Measurements from ENCODE around the gene CRYAB. TPM values are rescaled to one million over a fixed set of nuclear protein-coding genes. Genes with fewer than 3 reads are reported as not detected.

The CRYAB gene
- total and polyA plus RNA-seq, 2 donors (not counting 1 experiment from before 2014, with no cell fraction given) = not detected

DNA sequence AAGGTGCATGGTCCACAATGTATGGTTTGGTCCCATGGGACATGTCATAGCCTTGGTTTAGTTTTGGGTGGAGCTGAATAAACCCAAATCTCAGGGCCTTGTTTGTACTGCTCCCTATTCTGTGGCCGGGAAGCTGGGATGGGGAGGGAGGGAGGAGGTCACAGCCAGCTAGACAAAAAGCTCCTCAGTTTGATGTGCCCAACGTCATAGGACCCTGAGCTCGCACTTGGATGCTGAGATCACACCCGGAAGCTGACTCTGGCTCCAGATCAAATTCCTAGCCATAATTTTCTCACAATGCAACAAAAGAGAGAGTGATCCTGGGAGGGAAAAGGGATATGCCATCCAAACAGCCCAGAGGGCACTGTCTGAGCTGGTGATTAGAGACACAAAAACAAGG, 2.4 kb upstream of the CRYAB start:
- TF ChIP-seq, protein P1, sequence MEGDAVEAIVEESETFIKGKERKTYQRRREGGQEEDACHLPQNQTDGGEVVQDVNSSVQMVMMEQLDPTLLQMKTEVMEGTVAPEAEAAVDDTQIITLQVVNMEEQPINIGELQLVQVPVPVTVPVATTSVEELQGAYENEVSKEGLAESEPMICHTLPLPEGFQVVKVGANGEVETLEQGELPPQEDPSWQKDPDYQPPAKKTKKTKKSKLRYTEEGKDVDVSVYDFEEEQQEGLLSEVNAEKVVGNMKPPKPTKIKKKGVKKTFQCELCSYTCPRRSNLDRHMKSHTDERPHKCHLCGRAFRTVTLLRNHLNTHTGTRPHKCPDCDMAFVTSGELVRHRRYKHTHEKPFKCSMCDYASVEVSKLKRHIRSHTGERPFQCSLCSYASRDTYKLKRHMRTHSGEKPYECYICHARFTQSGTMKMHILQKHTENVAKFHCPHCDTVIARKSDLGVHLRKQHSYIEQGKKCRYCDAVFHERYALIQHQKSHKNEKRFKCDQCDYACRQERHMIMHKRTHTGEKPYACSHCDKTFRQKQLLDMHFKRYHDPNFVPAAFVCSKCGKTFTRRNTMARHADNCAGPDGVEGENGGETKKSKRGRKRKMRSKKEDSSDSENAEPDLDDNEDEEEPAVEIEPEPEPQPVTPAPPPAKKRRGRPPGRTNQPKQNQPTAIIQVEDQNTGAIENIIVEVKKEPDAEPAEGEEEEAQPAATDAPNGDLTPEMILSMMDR (IDR thresholded peaks at IDR 0.05) = no peak
- no peak for TF ChIP-seq EZH2 (IDR thresholded peaks at IDR 0.05; ENCODE audit: borderline replicate concordance, insufficient read depth, low read depth, low read length, poor library complexity, severe bottlenecking)
- peaks cover 0 to 46% (median 20%) of the 10 kb centered on the region in 4 experiments for H3K27me3 ChIP-seq (replicated peaks in 1 of 4; ENCODE audit: control extremely low read depth in 1 of 4, control insufficient read depth in 3 of 4, insufficient read depth in 4 of 4, low read length in 3 of 4)
- H4K20me1 ChIP-seq (ENCODE audit: control insufficient read depth, insufficient read depth, low read length, poor library complexity, severe bottlenecking) = no peaks in the 10 kb centered on the region
- no peak overlapping the region for H3K4me3 ChIP-seq (ENCODE audit: control extremely low read depth in 1 of 5, extremely low read depth in 1 of 5, insufficient read depth in 1 of 5, low read depth in 2 of 5, low read length in 4 of 5)
- no peak overlapping the region for H3K27ac Mint-ChIP-seq
- POLR2A ChIA-PET = no interaction called here
- peaks cover 62% of the 10 kb centered on the region for H3K27me3 Mint-ChIP-seq
- H3K4me2 ChIP-seq (replicated peaks; ENCODE audit: low read depth, low read length, poor library complexity, severe bottlenecking) = no peak overlapping the region
- DNase-seq (no peak), ATAC-seq (ENCODE audit: low read depth) (no peak)
- H3K79me2 ChIP-seq (ENCODE audit: control insufficient read depth, insufficient read depth, low read length) = no peaks in the 10 kb centered on the region
- H2AFZ ChIP-seq (ENCODE audit: insufficient read depth, low read depth, low read length, poor library complexity, severe bottlenecking) = no peak overlapping the region
- H3K27ac ChIP-seq (ENCODE audit: low read length in 2 of 2) = no peak overlapping the region
- H3K4me3 Mint-ChIP-seq = no peak overlapping the region
- intact Hi-C loops (cut with micrococcal nuclease) = no loop called here
- H3K9me3 Mint-ChIP-seq (ENCODE audit: insufficient read depth) = no peaks in the 10 kb centered on the region
- CTCF ChIA-PET = no interaction called here
- no peaks in the 10 kb centered on the region for H3K4me1 ChIP-seq (ENCODE audit: control insufficient read depth in 2 of 2, insufficient read depth in 2 of 2, low read length in 2 of 2)
- H3K36me3 ChIP-seq (replicated peaks in 1 of 2; ENCODE audit: control extremely low read depth in 1 of 2, control insufficient read depth in 1 of 2, extremely low read depth in 1 of 2, insufficient read depth in 2 of 2, low read length in 1 of 2) = no peaks in the 10 kb centered on the region
- H3K9me3 ChIP-seq (ENCODE audit: control extremely low read depth in 1 of 3, control insufficient read depth in 2 of 3, insufficient read depth in 1 of 3, low read length in 2 of 3) = peaks cover 0 to 4% (median 0%) of the 10 kb centered on the region in 3 donors
- no peak overlapping the region for H3K9ac ChIP-seq (ENCODE audit: low read length)
- H3K4me1 Mint-ChIP-seq = no peaks in the 10 kb centered on the region
- 100% methylated on average over 1 of the region's 4 CpGs for WGBS (ENCODE audit: insufficient coverage)

DNA sequence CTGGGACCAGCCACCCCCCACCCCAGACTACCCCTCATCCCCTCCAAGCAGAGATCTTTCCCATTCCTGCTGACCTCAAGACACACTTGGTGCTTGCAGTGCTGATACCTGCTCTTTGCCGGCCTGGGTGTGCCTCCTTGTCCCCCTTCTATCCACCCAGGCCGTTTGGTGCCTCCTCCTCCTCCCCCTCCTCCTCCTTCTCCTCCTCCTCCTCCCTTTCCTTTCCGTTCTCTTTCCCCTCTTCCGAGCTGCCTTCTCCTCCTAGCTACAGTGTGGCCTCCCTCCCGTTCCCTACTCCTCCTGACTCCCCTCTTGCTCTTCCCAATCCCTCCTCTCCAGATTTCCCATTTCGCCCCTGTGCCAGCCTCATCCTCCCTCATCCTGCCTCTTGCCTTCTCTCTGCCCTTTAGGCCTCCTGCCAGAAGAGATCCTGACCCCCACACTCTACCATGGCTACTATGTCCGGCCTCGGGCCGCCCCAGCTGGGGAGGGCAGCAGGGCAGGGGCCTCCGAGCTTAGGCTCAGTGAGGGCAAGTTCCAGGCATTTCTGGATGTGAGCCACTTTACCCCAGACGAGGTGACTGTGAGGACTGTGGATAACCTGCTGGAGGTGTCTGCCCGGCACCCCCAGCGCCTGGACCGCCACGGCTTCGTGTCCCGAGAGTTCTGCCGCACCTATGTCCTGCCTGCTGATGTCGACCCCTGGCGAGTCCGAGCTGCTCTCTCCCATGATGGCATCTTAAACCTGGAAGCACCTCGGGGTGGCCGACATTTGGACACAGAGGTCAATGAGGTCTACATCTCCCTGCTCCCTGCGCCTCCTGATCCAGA, 1.7 kb upstream of the CRYAB start:
- DNase-seq = no peak
- H3K27ac ChIP-seq (ENCODE audit: low read length in 2 of 2) = no peak overlapping the region
- TF ChIP-seq, protein P1 (IDR thresholded peaks at IDR 0.05) = no peak
- TF ChIP-seq EZH2 (IDR thresholded peaks at IDR 0.05; ENCODE audit: borderline replicate concordance, insufficient read depth, low read depth, low read length, poor library complexity, severe bottlenecking) = no peak
- peaks cover 0 to 4% (median 0%) of the 10 kb centered on the region in 3 donors for H3K9me3 ChIP-seq (ENCODE audit: control extremely low read depth in 1 of 3, control insufficient read depth in 2 of 3, insufficient read depth in 1 of 3, low read length in 2 of 3)
- ChIA-PET POLR2A (no interaction called here), CTCF (no interaction called here)
- H3K79me2 ChIP-seq (ENCODE audit: control insufficient read depth, insufficient read depth, low read length) = no peaks in the 10 kb centered on the region
- H2AFZ ChIP-seq (ENCODE audit: insufficient read depth, low read depth, low read length, poor library complexity, severe bottlenecking) = no peak overlapping the region
- intact Hi-C loops (cut with micrococcal nuclease) = no loop called here
- H3K9ac ChIP-seq (ENCODE audit: low read length) = no peak overlapping the region
- H3K4me3 ChIP-seq (ENCODE audit: control extremely low read depth in 1 of 5, extremely low read depth in 1 of 5, insufficient read depth in 1 of 5, low read depth in 2 of 5, low read length in 4 of 5) = no peak overlapping the region
- H3K36me3 ChIP-seq (replicated peaks in 1 of 2; ENCODE audit: control extremely low read depth in 1 of 2, control insufficient read depth in 1 of 2, extremely low read depth in 1 of 2, insufficient read depth in 2 of 2, low read length in 1 of 2) = no peaks in the 10 kb centered on the region
- H3K4me2 ChIP-seq (replicated peaks; ENCODE audit: low read depth, low read length, poor library complexity, severe bottlenecking) = no peak overlapping the region
- 86% methylated on average over 24 of the region's 24 CpGs for WGBS (ENCODE audit: insufficient coverage)
- H4K20me1 ChIP-seq (ENCODE audit: control insufficient read depth, insufficient read depth, low read length, poor library complexity, severe bottlenecking) = no peaks in the 10 kb centered on the region
- no peak overlapping the region for H3K4me3 Mint-ChIP-seq
- H3K27me3 Mint-ChIP-seq = peaks cover 60% of the 10 kb centered on the region
- no peaks in the 10 kb centered on the region for H3K9me3 Mint-ChIP-seq (ENCODE audit: insufficient read depth)
- ATAC-seq (ENCODE audit: low read depth) = no peak
- no peak overlapping the region for H3K27ac Mint-ChIP-seq
- H3K4me1 Mint-ChIP-seq = no peaks in the 10 kb centered on the region
- H3K27me3 ChIP-seq (replicated peaks in 1 of 4; ENCODE audit: control extremely low read depth in 1 of 4, control insufficient read depth in 3 of 4, insufficient read depth in 4 of 4, low read length in 3 of 4) = peaks cover 0 to 40% (median 20%) of the 10 kb centered on the region in 4 experiments
- H3K4me1 ChIP-seq (ENCODE audit: control insufficient read depth in 2 of 2, insufficient read depth in 2 of 2, low read length in 2 of 2) = no peaks in the 10 kb centered on the region
